Stimulated activated CD4-positive, alpha-beta T cell treated with anti-CD3 and anti-CD28 coated beads, Interleukin-1b, Interleukin-23, amount 100 ng/mL, for 1 hour (primary cell): ENCODE results near the gene TNIP1.

Source experiments
- DNase-seq, 2 donors: peaks; one replicate each; pipeline ENCODE4 v3.0.0-alpha.2; 2020; ENCODE audit warnings: low read depth in 2 of 2

The TNIP1 gene

DNA sequence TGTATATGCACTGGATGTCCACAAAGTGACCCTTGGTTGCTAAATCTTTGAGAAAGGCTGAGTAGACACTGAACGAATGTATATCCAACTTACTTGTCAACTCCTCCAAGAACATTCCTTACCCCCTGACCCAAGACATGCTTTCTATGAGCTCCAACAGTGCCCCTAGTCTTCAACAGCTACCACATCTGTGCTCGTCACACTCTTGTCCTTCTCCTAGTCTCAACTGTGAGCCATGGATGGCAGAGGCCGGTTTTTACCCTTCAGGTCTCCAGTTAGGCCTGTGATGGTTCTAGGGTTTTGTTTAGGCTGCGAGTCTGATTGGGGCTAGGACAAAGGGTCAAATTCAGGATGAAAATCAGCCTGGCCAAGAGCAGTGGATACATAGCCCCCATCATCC, 79.4 kb downstream of the TNIP1 start:
- DNase-seq, result no peak

DNA sequence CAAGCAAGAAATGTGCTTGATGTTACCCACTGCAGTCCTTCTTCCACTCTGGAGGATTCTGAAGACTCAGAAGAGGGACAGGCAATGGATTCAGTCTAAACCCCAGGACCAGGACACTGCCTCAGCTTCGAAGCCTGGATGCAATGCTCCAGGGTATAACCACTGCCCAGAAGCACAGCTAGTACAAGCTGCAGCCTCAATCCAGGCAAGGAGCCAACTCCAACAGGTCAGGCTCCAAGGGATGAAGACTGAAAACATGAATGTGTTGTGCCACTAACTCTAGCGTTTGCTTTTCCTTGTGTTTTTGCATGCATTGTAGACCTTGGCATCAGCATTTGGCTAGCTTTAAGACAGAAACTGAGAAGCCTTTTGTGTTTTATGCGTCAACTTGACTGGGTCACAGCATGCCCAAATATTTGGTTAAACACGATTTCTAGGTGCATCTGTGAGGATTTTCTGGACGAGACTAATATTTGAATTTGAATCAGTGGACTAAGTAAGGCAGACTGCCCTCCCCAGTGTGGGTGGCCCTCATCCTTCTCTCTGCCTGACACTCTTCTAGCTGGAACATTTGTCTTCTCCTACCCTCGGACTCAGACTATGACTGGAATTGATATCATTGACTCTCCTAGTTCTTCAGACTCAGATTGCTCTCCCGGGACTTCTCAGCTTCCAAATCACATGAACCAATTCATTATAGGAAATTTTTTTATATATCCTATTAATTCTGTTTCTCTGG, 81.0 kb downstream of the TNIP1 start:
- no peak for DNase-seq

DNA sequence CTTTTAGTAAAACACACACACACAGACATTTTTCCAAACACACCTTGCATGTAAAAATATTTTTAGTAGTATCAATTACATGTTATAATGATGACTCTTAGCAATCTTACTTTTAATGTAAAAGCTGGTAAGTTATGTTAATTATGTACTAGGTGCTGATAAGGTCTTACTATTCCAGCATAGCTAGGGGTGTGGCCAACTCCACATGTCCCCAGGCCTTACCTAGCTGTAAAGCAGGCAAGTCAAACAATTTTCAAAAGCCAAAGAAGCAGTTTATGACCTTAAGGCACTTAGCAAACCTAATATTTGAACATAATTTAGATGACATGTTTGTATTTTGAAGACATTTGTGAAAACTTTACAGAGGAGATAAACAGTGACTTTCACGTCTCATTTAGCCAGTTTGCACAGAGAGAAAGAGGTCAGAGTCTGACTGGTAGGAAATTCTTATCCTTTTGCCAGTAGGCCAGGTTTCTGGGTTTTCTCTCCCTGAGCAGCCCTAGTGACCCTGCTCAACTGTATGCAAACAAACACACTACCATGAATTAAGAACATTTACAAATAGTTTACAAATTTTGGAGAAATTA, 86.9 kb downstream of the TNIP1 start:
- no peak for DNase-seq

DNA sequence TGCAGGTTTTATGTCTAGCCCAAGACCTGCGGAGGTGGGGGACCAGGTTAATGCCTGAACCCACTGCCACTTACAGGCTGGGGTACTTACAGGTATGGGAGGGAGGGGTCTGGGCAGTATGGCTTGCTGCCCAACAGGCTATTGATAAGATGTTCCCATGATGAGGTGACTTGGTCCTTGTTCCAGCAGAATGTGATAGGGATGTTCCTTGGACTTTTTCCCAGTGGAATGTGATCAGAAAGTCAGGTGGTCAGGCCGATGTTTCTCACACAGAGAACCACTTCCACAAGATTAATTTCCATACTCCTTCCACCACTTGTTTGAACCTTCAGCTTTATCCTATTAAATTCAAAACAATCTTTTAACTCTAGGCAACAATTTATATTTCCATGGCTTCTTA, 87.4 kb downstream of the TNIP1 start:
- no peak for DNase-seq

DNA sequence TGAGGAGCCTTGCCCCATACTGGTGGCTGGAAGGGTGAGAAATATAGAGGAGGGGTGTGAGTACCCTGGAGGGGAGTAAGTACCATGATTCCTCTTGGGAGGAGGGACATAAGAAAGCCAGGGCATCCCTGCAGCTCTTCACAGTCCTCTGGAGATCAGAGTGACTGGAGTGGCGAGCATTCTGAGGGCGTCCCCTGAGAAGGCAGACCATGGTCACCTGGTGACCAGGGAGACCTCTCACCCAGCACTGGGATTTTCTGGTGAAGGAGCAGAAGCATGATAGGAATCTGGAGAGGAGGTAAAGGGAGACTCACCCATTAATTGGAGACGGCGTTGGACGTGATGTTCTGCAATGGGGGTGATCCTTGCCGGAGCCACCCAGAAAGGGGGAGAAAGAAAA, 88.1 kb downstream of the TNIP1 start:
- no peak for DNase-seq

DNA sequence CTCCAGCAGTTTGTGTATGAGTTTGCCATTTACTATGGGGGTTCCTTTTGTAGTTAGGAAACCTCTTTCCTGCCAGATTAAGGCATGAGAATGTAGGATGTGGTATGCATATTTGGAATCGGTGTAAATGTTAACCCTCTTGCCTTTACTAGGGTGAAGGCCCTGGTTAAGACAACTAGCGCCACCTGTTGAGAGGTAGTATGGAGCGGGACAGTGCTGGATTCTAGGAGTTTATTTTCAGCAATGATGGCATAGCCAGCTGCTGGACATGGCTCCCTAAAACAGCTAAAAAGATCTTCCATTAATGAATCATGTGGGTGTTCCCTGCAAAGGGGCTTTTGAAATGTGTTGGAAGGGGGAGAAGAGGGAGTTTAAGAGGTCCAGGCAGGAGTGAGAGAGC, 91.1 kb downstream of the TNIP1 start:
- DNase-seq, result no peak

DNA sequence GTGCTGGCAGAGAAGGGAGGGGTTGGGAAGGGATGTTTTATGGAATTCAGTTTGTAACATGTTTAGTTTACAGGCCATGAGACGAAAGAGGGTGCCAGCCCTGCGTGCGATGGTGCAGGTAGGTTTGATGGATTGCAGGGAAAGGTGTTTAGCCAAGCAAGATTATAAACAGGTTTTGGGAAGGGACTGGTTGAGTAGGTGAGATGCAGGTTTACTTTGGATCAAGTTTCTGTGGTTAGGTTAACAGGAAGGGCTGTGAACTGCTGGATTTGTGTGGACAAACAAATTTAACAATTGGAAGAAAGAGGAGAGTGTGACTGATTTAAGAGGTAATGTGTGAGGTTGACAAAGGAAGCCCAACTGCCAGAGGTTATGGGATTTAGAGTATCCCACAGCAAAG, 93.1 kb downstream of the TNIP1 start:
- DNase-seq, result no peak
